ENCODE measurements around the gene GTSE1.

The GTSE1 gene

DNA sequence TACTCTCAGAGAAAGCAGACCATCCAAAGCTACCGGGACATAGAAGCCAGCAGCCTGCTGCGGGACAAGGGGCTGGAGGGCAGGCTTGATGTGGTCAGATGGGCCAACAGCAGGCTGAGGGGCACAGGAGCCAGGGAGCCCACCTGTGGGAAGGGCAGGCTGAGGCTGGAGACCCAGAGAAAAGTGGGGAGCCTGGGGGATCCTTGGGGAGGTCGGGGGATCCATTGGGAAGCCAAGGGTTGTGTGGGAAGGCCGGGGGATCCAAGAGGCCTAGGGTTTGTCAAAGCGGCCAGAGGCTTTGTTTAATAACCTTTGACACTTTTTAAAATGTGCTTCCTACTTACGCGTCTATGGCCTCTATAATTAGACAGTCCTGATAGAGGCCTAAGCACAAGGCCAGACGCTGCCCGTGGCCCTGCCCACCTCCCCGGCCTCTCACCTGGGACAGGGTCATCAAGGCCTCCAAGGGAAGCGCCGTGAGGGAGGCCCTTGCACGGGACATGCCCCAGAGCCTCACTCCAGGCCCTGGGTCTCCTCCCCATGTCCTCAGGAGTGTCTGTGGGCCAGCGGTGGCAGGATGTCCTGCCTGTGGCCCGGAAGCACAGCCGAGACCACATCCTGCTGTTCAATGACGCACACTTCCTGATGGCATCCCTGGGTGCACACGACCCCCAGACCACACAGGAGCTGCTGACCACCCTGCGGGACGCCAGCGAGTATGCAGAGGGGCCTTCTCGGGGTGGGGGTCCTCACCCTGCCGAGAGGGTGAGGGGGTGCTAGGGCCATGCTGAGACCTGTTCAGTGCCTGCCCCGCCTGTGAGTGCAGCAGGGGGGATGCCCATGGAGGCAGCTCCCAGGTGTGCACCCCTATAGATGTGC lies 8.6 kb upstream of the GTSE1 start:
- no peak for DNase-seq (ENCODE audit: low read depth, low spot score)
- TF ChIP-seq, protein P1, sequence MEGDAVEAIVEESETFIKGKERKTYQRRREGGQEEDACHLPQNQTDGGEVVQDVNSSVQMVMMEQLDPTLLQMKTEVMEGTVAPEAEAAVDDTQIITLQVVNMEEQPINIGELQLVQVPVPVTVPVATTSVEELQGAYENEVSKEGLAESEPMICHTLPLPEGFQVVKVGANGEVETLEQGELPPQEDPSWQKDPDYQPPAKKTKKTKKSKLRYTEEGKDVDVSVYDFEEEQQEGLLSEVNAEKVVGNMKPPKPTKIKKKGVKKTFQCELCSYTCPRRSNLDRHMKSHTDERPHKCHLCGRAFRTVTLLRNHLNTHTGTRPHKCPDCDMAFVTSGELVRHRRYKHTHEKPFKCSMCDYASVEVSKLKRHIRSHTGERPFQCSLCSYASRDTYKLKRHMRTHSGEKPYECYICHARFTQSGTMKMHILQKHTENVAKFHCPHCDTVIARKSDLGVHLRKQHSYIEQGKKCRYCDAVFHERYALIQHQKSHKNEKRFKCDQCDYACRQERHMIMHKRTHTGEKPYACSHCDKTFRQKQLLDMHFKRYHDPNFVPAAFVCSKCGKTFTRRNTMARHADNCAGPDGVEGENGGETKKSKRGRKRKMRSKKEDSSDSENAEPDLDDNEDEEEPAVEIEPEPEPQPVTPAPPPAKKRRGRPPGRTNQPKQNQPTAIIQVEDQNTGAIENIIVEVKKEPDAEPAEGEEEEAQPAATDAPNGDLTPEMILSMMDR (IDR thresholded peaks at IDR 0.05; ENCODE audit: insufficient read depth, low read length, missing control alignments) = no peak
- no peak overlapping the region for H3K4me3 ChIP-seq (ENCODE audit: low read depth, low read length)
- ChIA-PET CTCF (no interaction called here), POLR2A (interaction anchor here (0.6 to 0.9 kb wide), 2 partner anchors 9 to 11 kb away, joined by 3 to 5 read pairs; no protein-coding TSS in a partner anchor)

DNA sequence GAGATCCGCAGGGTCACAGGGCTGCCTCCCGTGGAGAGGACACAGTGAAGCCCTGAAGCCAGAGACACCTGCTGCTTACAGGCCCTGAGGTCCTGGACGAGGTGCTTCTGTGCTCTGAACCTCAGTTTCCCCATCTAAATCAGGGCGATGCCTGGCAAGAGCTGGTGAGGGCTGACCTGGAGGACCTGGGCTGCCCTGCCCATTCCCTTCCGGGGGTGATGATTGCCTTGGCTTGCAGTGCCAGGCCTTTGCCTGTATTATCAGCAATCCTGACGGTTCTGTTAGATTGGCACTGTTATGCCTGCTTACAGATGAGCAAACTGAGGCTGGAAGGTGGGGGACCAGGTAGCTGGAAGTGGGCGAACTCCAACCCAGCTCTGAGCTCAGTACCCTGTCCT lies 7.8 kb upstream of the GTSE1 start:
- ChIA-PET CTCF (no interaction called here), POLR2A (interaction anchor here (0.9 kb wide), 1 partner anchor 10 kb away, joined by 3 read pairs; no protein-coding TSS in a partner anchor)
- no peak for DNase-seq (ENCODE audit: low read depth, low spot score)
- no peak overlapping the region for H3K4me3 ChIP-seq (ENCODE audit: low read depth, low read length)
- TF ChIP-seq, protein P1 (IDR thresholded peaks at IDR 0.05; ENCODE audit: insufficient read depth, low read length, missing control alignments) = no peak

DNA sequence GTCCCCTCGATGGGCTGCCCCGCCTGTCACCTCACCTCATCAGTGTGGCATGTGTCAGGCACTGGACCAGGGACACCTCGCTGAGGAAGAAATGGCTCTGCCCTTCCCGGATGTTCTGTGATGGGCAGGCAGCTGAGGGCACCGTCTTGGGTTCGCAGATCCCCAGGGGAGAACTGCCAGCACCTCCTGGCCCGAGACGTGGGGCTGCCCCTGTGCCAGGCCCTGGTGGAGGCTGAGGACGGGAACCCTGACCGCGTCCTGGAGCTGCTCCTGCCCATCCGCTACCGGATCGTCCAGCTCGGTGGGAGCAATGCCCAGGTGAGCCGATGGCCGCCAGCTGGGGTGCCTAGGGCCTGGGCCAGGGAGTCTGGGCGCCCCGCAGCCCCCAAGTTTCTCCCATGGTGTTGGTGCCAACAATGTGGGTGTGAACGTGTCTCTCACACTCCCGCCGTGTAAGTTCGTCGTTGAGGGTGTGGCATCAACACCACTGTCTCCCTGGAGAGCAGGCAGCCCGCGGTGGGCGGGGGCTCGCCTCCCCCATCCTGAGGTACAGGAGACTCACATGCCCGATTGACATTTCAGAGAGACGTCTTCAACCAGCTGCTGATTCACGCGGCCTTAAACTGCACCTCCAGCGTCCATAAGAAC lies 7.3 kb upstream of the GTSE1 start:
- TF ChIP-seq, protein P1 (IDR thresholded peaks at IDR 0.05; ENCODE audit: insufficient read depth, low read length, missing control alignments) = no peak
- POLR2A ChIA-PET = no interaction called here
- CTCF ChIA-PET = interaction anchor here (0.7 to 1.1 kb wide), 2 partner anchors 8 to 45 kb away, joined by 3 to 4 read pairs; no protein-coding TSS in a partner anchor
- no peak for DNase-seq (ENCODE audit: low read depth, low spot score)
- no peak overlapping the region for H3K4me3 ChIP-seq (ENCODE audit: low read depth, low read length)

- ChIA-PET POLR2A (no interaction called here), CTCF (interaction anchor here (0.7 to 1.1 kb wide), 2 partner anchors 9 to 46 kb away, joined by 3 to 4 read pairs; no protein-coding TSS in a partner anchor)
- DNase-seq (ENCODE audit: low read depth, low spot score) = no peak
- TF ChIP-seq, protein P1 (IDR thresholded peaks at IDR 0.05; ENCODE audit: insufficient read depth, low read length, missing control alignments) = no peak
- H3K4me3 ChIP-seq (ENCODE audit: low read depth, low read length) = no peak overlapping the region
These were observed 6.4 kb upstream of the GTSE1 start for GRCh38 chr22:46290121-46290842.

DNA sequence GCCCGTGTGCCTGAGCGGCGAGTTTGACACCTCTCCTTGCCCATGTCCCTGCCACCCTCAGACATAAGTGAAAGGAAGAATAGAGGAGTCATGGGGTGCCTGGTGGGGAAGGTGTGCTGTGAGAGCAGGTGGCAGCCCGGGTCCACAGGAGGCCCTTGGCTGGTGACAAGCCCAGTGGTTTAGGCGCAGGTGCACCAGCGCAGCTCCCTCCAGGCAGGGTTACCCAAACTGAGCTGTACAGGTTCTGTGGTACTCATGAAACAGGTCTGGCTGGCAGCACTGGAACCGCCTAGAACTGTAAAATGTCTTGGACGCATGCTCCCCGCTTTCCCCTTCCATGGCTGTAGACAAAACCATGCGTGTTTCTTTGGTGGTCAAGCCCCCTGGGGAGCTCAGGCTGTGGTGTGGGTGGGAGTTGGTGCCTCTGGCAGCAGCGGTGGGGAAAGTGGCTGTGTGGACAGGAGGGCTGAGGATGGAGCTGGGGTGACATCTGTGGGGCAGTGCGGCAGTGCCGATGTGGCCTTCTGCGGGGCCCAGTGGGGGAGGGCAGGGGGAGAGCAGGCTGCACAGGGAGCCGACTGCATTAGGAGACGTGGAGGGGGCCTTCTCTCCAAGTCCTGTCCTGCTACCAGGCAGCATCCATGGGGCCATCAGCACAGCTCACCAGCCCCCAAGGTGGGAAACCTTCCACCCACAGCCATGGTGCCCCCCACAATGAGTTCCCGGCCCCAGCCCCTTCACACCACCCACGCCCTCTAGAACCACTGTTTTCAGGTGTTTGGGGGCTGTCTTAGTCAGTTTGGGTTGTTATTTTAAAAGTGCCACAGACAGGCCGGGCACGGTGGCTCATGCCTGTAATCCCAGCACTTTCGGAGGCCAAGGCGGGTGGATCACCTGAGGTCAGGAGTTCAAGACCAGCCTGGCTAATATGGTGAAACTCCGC lies 5.6 kb upstream of the GTSE1 start:
- ChIA-PET POLR2A (no interaction called here), CTCF (no interaction called here)
- no peak for DNase-seq (ENCODE audit: low read depth, low spot score)
- no peak overlapping the region for H3K4me3 ChIP-seq (ENCODE audit: low read depth, low read length)
- TF ChIP-seq, protein P1 (IDR thresholded peaks at IDR 0.05; ENCODE audit: insufficient read depth, low read length, missing control alignments) = no peak

All from AG04449 (cell line).